ENCODE data around the gene WWP2.

Gene WWP2

DNA sequence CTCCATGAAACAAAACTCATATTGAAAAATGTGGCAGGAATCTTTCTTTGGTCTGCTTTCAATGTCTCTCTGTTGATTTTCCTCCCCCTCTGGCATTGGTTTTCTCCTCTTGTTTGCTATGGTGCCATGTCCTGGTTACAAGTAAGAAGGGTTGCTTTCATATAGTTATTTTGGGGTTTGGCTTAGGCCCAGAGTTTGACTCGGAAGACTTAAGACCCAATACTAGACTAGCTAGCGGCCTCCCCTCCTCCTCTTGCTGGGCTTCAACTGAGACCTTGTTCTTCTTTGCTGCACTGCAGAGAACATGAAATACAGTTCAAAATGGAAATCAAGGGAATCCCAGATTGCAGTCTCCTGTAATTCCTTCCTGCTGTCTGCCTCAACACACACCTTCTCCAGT, 159.0 kb downstream of the WWP2 start:
- Histone ChIP-seq H3K4me2 (no peak overlapping the region), H3K27me3 (no peaks in the 10 kb centered on the region), H3K9me3 (no peaks in the 10 kb centered on the region), H3K4me1 (peaks cover 42% of the 10 kb centered on the region), H3K27ac (no peak overlapping the region), H3K36me3 (peaks cover 18% of the 10 kb centered on the region; the same call in 1 of the 2 replicates), H3K9ac (no peak overlapping the region), H4K20me1 (no peaks in the 10 kb centered on the region), H3K4me3 (no peak overlapping the region)
- no peak for TF ChIP-seq Cebpa-rat (IDR thresholded peaks at IDR 0.05)

DNA sequence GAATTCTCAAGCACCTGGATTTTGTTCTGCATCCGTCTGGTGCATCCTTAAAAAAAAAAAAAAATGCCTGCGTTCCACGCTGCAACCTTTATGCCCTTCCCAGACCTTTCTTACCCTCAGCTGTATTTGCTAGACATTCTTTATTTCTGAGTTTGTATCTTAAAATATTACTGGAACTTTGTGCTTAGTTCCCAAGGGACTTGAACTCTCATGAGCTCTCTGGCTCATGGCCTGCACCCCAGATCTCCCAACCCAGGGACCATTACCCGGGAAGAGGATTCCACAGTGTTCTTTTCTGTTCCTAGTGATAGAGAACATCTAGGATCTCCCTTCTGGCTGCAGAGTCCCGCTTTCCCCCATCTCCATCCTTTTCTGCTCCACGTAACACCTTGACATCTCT, 160.1 kb downstream of the WWP2 start:
- Histone ChIP-seq H3K4me1 (peaks cover 52% of the 10 kb centered on the region), H3K4me3 (no peak overlapping the region)
- TF ChIP-seq Cebpa-rat (IDR thresholded peaks at IDR 0.05), result no peak

DNA sequence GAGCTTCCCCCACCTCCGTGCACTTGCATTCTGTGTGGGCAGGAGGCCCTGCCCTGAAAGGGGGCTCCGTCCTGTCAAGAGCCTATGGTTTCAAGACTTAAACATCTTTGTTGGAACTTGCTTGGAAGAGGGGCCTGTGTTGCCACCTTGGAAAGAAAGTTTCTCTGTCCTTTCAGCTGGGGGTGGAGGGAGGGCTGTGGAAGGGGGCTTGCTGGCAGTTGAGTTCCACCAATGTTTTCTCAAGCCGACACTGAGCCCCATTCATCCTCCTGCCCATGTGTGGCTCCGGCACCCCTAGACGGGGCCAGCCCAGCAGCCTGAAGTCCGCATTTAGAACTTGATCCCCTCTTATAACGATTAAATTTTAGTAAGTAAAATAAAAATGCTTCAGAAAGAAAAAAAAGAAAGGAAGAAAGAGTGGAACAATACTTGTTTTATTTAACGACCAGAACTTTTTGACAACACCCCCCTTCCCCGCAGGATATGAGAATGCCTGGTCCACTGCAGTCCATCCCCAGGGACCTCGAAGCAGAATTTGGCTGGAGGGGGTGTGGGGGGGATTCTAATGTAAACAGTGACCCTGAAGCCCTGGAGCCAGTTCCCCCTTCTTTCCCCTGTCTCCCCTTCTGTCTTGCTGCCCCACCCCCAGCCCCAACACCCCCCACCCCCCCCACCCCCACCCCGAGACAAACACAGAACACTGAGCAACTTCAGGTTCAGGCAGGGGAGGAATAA, 162.1 kb downstream of the WWP2 start:
- Histone ChIP-seq H3K4me1 (peaks cover 72% of the 10 kb centered on the region), H4K20me1 (no peaks in the 10 kb centered on the region), H3K4me3 (no peak overlapping the region), H3K9me3 (no peaks in the 10 kb centered on the region), H3K27ac (peak overlapping the region; percentile 61), H3K36me3 (0 out of 2 replicates have a peak, but pooled peaks cover 9% of the 10 kb centered on the region), H3K4me2 (peak overlapping the region; percentile 70), H3K27me3 (no peaks in the 10 kb centered on the region), H3K9ac (peak overlapping the region; percentile 40; the same call in 1 of the 2 replicates)
- TF ChIP-seq Cebpa-rat (IDR thresholded peaks at IDR 0.05), result no peak

More for the DNA sequence above, 160.1 kb downstream of the WWP2 start:
- no peak overlapping the region for H3K9ac ChIP-seq
- peak overlapping the region; percentile 15; the same call in 1 of the 2 replicates for H3K4me2 ChIP-seq
- no peak overlapping the region for H3K27ac ChIP-seq
- no peaks in the 10 kb centered on the region for H4K20me1 ChIP-seq
- peaks cover 17% of the 10 kb centered on the region; the same call in 1 of the 2 replicates for H3K36me3 ChIP-seq
- H3K27me3 ChIP-seq, result no peaks in the 10 kb centered on the region
- no peaks in the 10 kb centered on the region for H3K9me3 ChIP-seq

DNA sequence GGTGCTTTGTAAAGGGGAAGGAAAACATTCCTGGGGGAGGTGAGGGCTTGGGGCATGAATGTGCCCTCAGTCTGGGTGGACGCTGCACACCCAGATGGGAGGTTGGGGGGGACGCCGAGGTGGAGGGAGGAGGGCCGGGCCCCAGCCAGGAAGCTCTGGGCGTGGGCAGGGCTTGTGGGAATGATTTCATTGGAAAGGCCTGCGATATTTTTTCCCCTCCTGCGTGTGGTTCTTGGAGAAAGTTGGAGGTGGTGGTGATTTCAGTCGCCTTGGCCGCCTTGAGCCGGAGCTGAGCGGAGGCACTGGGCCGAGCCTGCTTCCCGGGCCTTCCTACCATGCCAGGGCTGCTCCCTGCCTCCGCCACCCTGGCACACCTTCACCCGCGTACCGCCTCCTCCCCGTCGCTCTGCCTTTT, 162.7 kb downstream of the WWP2 start:
- H3K4me2 ChIP-seq, result peak overlapping the region; percentile 46
- no peaks in the 10 kb centered on the region for H3K27me3 ChIP-seq
- no peak overlapping the region for H3K4me3 ChIP-seq
- no peak overlapping the region for H3K9ac ChIP-seq
- H3K9me3 ChIP-seq, result no peaks in the 10 kb centered on the region
- no peak for TF ChIP-seq Cebpa-rat (IDR thresholded peaks at IDR 0.05)
- H3K4me1 ChIP-seq, result peaks cover 78% of the 10 kb centered on the region
- 0 out of 2 replicates have a peak, but pooled peaks cover 9% of the 10 kb centered on the region for H3K36me3 ChIP-seq
- H4K20me1 ChIP-seq, result no peaks in the 10 kb centered on the region
- H3K27ac ChIP-seq, result no peak overlapping the region

GRCh38 chr16:69925311-69925710, 163.2 kb downstream of the WWP2 start:
- Histone ChIP-seq H3K36me3 (0 out of 2 replicates have a peak, but pooled peaks cover 9% of the 10 kb centered on the region), H4K20me1 (no peaks in the 10 kb centered on the region), H3K27ac (no peak overlapping the region), H3K9me3 (no peaks in the 10 kb centered on the region), H3K9ac (no peak overlapping the region), H3K4me1 (peaks cover 82% of the 10 kb centered on the region), H3K4me2 (peak overlapping the region; percentile 1; the same call in 1 of the 2 replicates), H3K27me3 (no peaks in the 10 kb centered on the region), H3K4me3 (no peak overlapping the region)
- TF ChIP-seq Cebpa-rat (IDR thresholded peaks at IDR 0.05), result no peak

GRCh38 chr16:69926241-69926640, 164.1 kb downstream of the WWP2 start:
- no peaks in the 10 kb centered on the region for H3K27me3 ChIP-seq
- H3K36me3 ChIP-seq, result peaks cover 17% of the 10 kb centered on the region
- H3K4me2 ChIP-seq, result peak overlapping the region; percentile 73
- no peak overlapping the region for H3K9ac ChIP-seq
- peak overlapping the region; percentile 77; the same call in 1 of the 2 replicates for H3K27ac ChIP-seq
- H3K9me3 ChIP-seq, result no peaks in the 10 kb centered on the region
- no peak for TF ChIP-seq Cebpa-rat (IDR thresholded peaks at IDR 0.05)
- H3K4me1 ChIP-seq, result peaks cover 82% of the 10 kb centered on the region
- H3K4me3 ChIP-seq, result no peak overlapping the region
- H4K20me1 ChIP-seq, result no peaks in the 10 kb centered on the region

DNA sequence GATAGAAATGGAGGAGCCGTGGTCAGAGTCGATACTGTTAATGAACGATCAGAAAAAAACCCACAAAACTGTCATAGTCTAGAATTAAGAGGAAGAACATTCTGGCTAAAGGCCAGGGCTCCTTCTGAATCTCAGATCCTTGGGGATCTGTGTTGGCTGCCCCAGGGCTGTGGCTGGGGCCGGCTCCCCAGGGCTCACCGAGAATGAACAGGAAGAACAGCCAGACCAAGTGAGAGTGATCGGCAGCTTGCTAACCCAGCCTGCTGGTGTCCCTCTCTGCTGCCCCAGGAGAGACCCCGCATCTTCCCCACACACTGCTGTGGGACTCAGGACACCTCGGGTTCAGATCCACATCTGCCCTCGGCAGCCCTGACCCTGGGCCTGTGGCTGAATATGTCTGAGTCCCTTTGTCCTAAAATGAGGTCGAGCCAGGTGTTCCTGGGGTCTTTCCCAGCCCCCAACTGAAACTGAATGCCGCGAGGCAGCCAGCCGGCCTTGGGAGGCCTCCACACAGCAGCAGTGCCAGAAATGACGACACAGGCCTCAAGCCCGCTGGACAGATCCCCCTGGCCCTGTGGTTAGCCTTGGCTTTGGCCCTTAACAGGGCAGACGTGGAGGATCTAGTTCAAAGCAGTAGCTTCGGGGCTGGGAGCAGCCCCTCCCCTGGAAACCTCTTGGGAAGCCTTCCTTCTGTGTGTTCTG, 165.1 kb downstream of the WWP2 start:
- no peak for TF ChIP-seq Cebpa-rat (IDR thresholded peaks at IDR 0.05)
- Histone ChIP-seq H3K9me3 (no peaks in the 10 kb centered on the region), H4K20me1 (no peaks in the 10 kb centered on the region), H3K27ac (peak overlapping the region; percentile 77), H3K4me2 (peak overlapping the region; percentile 73), H3K4me3 (0 out of 2 replicates have a peak overlapping the region, but pooled peaks have one; percentile 1), H3K27me3 (no peaks in the 10 kb centered on the region), H3K9ac (peak overlapping the region; percentile 51; the same call in 1 of the 2 replicates), H3K4me1 (peaks cover 81% of the 10 kb centered on the region), H3K36me3 (peaks cover 26% of the 10 kb centered on the region)

DNA sequence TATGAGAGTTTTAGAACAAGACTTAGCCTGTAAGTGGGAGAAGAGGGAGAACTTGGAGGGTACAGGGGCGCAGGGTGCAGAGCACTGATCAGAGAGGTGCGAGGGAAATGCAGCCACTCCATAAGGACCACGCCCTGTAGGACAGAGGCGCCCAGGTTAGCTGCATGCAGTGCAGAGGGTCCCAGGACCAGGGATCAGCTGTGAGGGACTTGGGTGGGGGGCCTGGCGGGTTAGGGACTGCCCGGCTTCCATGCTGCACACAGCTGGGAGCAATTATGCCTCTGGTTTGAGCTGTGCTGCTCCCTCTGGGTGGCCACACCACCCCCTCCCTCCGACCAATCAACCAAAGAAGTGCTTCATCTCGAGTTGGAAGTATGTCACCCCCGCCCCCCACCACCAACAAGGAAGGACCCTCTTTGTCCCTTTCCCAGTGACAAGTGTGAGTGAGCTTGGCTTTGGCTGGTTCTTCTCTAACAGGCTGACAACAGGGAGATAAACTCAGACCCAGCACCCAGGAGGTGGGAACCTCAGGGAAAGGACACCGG, 166.8 kb downstream of the WWP2 start:
- H3K4me1 ChIP-seq, result peaks cover 81% of the 10 kb centered on the region
- H3K27ac ChIP-seq, result peak overlapping the region; percentile 5
- no peak for TF ChIP-seq Cebpa-rat (IDR thresholded peaks at IDR 0.05)
- H3K9me3 ChIP-seq, result no peaks in the 10 kb centered on the region
- no peaks in the 10 kb centered on the region for H3K27me3 ChIP-seq
- no peaks in the 10 kb centered on the region for H4K20me1 ChIP-seq
- no peak overlapping the region for H3K4me3 ChIP-seq
- H3K9ac ChIP-seq, result no peak overlapping the region; the same call in 1 of the 2 replicates
- H3K36me3 ChIP-seq, result peaks cover 42% of the 10 kb centered on the region
- peak overlapping the region; percentile 73 for H3K4me2 ChIP-seq

GRCh38 chr16:69929480-69929879, 167.3 kb downstream of the WWP2 start:
- Histone ChIP-seq H3K36me3 (peaks cover 47% of the 10 kb centered on the region), H3K9ac (no peak overlapping the region; the same call in 1 of the 2 replicates), H3K4me1 (peaks cover 81% of the 10 kb centered on the region), H3K9me3 (no peaks in the 10 kb centered on the region), H3K4me2 (peak overlapping the region; percentile 73), H3K4me3 (no peak overlapping the region), H4K20me1 (no peaks in the 10 kb centered on the region), H3K27me3 (no peaks in the 10 kb centered on the region), H3K27ac (peak overlapping the region; percentile 5)
- no peak for TF ChIP-seq Cebpa-rat (IDR thresholded peaks at IDR 0.05)

Data from BLaER1 (cell line).